Mucosa of rectum (tissue), 2 donors: ENCODE results near the gene MYH6.

Experiments used
- H3K27ac ChIP-seq, 2 donors: one replicate each; pipeline ENCODE4 v1.7.0; 2013; ENCODE audit warnings: inconsistent platforms in 2 of 2, low read depth in 2 of 2, low read length in 2 of 2
- H3K27me3 ChIP-seq, 2 donors: one replicate each; pipeline ENCODE4 v1.7.0; 2013; ENCODE audit warnings: low read length in 2 of 2; ENCODE audit not compliant: control insufficient read depth in 2 of 2, insufficient read depth in 2 of 2
- H3K36me3 ChIP-seq, 2 donors: one replicate each; pipeline ENCODE4 v1.7.0; 2013; ENCODE audit warnings: low read length in 2 of 2; ENCODE audit not compliant: control insufficient read depth in 2 of 2, insufficient read depth in 2 of 2
- H3K4me1 ChIP-seq, 2 donors: one replicate each; pipeline ENCODE4 v1.7.0; 2013; ENCODE audit warnings: low read length in 2 of 2, mild to moderate bottlenecking in 1 of 2; ENCODE audit not compliant: control insufficient read depth in 2 of 2, insufficient read depth in 2 of 2
- H3K4me3 ChIP-seq, 2 donors: one replicate each; pipeline ENCODE4 v1.7.0; 2013; ENCODE audit warnings: low read length in 2 of 2
- H3K9ac ChIP-seq, 2 donors: one replicate each; pipeline ENCODE4 v1.7.0; 2013; ENCODE audit warnings: low read length in 2 of 2, low read depth in 1 of 2, mild to moderate bottlenecking in 1 of 2
- H3K9me3 ChIP-seq, 2 donors: one replicate each; pipeline ENCODE4 v1.7.0; 2013; ENCODE audit warnings: low read length in 2 of 2; ENCODE audit not compliant: control insufficient read depth in 2 of 2
- donor health status: healthy.
- donor health status: Normal muscosa, but diverticular disease.

MYH6 gene

DNA sequence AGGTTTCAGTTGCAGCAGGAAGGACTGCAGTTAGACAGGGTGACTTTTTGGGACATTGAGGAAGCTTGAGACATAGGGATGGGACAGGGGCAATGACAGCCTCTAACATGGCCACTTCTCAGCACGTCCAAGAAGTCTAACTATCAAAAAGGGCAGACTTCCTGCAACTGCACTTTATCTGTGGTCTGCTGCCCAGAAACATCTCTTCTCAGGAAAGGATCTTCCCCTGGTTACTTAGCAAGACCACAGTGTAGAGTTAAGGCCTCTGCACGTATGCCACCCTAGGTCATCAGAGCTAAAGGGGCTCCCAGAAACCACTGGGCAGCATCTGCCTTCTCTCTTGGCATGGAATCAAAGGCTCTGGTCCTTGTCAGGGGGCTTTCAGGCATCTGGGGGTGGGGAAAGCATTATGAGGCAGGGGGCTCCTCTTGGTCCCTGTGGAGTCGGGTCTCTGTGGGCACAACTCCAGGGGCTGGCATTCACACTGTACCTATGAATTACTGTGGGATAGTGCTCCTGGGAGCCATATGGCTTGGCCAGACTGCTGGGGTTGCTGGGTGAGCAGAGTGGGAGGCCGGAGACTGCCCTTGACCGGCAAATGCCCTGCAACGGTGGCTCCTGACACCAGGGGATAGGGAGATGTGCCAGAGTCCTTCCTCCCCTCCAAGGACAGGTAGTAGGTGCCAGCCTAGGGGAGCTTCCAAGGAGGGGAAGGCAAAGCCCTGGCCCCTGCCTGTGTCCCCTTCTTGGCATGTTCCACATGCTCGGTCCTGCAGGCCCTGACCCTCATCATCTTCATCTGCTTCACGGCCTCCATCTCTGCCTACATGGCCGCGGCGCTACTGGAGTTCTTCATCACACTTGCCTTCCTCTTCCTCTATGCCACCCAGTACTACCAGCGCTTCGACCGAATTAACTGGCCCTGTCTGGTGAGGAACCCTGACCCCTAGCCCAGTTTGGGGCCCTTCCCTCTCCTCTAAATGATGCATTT is 30.2 kb downstream of the MYH6 start:
- H3K27me3 ChIP-seq = peaks cover 0 to 3% of the 10 kb centered on the region in 2 donors
- no peak overlapping the region for H3K9ac ChIP-seq
- no peaks in the 10 kb centered on the region for H3K36me3 ChIP-seq
- H3K9me3 ChIP-seq = no peaks in the 10 kb centered on the region
- peaks cover 0 to 4% of the 10 kb centered on the region in 2 donors for H3K4me1 ChIP-seq
- H3K27ac ChIP-seq = no peak overlapping the region
- no peak overlapping the region for H3K4me3 ChIP-seq

- peaks cover 0 to 3% of the 10 kb centered on the region in 2 donors for H3K27me3 ChIP-seq
- H3K9ac ChIP-seq = no peak overlapping the region
- H3K9me3 ChIP-seq = no peaks in the 10 kb centered on the region
- no peak overlapping the region for H3K4me3 ChIP-seq
- no peaks in the 10 kb centered on the region for H3K36me3 ChIP-seq
- peaks cover 0 to 4% of the 10 kb centered on the region in 2 donors for H3K4me1 ChIP-seq
- H3K27ac ChIP-seq = no peak overlapping the region
These were observed 30.9 kb downstream of the MYH6 start for GRCh38 chr14:23377198-23377550.

DNA sequence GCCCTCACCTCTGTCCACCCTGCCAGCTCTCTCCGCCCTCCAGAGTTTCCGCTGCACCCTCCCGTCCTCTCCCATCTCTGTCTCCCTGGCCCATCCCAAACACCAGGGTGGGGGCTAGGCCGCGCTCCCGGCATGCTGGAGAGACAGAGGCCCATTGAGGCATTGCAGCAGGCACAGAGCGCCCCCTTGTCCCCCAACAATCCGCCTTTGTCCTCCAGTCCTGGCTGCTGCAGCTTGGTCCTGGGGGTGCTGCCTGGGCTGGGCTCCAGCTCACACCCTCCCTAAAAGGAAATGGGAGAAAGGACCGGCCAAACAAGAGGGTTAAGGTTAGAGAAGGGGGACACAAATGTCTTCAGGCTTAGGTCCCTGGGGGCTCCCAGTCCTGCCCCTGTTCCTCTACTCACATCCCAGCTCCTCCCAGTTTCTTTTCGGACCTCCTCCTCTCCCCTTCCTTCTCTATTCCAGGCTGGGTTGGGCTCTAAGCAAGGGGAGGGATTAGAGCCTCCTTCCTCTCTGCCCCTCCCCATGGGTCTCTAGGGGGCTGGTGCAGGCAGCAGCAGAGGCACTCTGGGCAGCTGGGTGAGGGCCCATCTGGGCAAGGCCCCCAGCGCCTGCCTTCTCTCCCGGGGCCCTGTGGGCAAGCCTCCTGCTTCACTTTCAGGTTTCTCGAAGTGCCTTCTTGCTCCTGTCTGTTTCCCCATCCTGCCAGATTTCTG is 31.4 kb downstream of the MYH6 start, which contains the start of gene CMTM5:
CMTM5 (plus strand) TSS at position 565 of the 716 bp plus-strand sequence. CDS start 206 bp downstream, outside the sequence.
- Histone ChIP-seq H3K27ac (no peak within 1 kb of the TSS), H3K9ac (no peak within 1 kb of the TSS), H3K9me3 (no peaks in the 10 kb centered on the region), H3K27me3 (peaks cover 0 to 3% of the 10 kb centered on the region in 2 donors), H3K4me1 (peaks cover 0 to 4% of the 10 kb centered on the region in 2 donors), H3K4me3 (no peak within 1 kb of the TSS), H3K36me3 (no peaks in the 10 kb centered on the region)

DNA sequence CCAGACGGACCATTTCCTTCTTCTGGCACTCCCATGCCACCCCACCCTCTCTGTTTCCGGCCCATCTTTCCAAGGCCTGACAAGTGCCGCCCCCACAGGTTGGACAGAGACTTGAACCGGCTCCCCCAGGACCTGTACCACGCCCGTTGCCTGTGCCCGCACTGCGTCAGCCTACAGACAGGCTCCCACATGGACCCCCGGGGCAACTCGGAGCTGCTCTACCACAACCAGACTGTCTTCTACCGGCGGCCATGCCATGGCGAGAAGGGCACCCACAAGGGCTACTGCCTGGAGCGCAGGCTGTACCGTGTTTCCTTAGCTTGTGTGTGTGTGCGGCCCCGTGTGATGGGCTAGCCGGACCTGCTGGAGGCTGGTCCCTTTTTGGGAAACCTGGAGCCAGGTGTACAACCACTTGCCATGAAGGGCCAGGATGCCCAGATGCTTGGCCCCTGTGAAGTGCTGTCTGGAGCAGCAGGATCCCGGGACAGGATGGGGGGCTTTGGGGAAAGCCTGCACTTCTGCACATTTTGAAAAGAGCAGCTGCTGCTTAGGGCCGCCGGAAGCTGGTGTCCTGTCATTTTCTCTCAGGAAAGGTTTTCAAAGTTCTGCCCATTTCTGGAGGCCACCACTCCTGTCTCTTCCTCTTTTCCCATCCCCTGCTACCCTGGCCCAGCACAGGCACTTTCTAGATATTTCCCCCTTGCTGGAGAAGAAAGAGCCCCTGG is 32.4 kb downstream of the MYH6 start:
- Histone ChIP-seq H3K27me3 (peaks cover 0 to 3% of the 10 kb centered on the region in 2 donors), H3K36me3 (no peaks in the 10 kb centered on the region), H3K4me1 (peaks cover 0 to 4% of the 10 kb centered on the region in 2 donors), H3K9me3 (no peaks in the 10 kb centered on the region), H3K9ac (no peak overlapping the region), H3K4me3 (no peak overlapping the region), H3K27ac (no peak overlapping the region)

GRCh38 chr14:23373041-23373440 is 35.0 kb downstream of the MYH6 start:
- Histone ChIP-seq H3K4me3 (no peak overlapping the region), H3K27ac (no peak overlapping the region), H3K9ac (no peak overlapping the region), H3K9me3 (no peaks in the 10 kb centered on the region), H3K4me1 (no peaks in the 10 kb centered on the region), H3K27me3 (peaks cover 0 to 4% of the 10 kb centered on the region in 2 donors), H3K36me3 (no peaks in the 10 kb centered on the region)

DNA sequence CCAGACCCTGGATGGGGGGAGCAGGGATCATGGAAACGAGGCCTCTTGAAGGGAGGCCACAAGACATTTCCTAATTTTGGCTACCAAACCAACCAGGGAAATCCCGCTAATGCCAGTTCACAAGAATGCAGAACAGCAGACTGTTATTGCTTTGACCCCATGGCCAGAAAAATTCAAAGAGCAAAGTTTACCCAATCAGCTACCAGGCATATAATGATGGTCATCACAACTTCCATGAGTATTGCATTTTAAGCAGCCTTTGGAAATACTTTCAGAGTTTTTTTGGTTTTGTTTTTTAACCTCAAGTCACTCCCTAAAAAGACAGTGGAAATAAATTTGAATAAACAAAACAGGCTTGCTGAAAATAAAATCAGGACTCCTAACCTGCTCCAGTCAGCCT is 35.6 kb downstream of the MYH6 start, which contains the start of gene IL25:
IL25 (plus strand) TSS at position 301 of the 400 bp plus-strand sequence.
- Histone ChIP-seq H3K9ac (no peak within 1 kb of the TSS), H3K27me3 (peaks cover 0 to 6% of the 10 kb centered on the region in 2 donors), H3K4me3 (no peak within 1 kb of the TSS), H3K9me3 (no peaks in the 10 kb centered on the region), H3K4me1 (no peaks in the 10 kb centered on the region), H3K36me3 (no peaks in the 10 kb centered on the region), H3K27ac (no peak within 1 kb of the TSS)

DNA sequence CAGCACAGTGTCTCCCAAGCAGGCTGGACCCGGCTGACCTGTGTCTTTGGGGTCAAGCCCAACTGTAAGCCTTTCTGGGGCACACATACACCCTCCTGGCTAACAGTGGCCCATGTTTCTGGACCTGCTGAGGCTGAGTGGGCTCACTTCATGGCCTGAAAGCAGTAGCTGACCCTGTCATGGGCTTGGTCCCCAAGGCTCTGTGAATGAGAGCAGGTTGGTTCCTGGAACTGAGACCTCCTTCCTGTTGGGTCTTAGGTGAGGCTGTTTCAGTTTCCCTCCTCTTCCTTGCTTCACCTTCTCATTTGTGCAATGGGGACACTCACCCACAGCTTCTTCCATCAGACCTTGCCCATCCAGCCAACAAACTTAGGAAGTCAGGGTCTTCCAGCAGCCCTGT is 36.2 kb downstream of the MYH6 start:
- Histone ChIP-seq H3K27me3 (peaks cover under 1 to 7% of the 10 kb centered on the region in 2 donors), H3K9ac (no peak overlapping the region), H3K9me3 (no peaks in the 10 kb centered on the region), H3K36me3 (no peaks in the 10 kb centered on the region), H3K4me3 (no peak overlapping the region), H3K27ac (no peak overlapping the region), H3K4me1 (no peaks in the 10 kb centered on the region)

DNA sequence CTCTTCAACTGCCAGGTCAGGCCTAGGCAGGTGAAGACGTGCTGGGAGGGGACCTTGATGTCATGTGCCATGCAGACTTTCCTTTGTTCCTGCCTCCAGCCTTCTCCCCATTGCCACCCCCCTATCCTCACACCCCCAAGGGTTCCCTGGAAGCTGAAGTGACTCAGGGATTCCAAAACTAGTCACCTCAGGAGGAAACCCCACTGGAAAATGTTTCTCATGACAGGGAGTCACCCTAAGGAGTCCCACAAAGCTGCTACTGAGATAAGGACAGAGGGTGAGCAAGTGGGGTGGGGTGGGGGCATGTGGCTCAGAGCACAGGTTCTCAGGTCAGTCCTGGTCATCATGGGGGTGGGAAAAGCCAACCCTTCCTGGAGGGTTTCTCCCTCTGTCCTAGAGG is 37.9 kb downstream of the MYH6 start:
- Histone ChIP-seq H3K4me1 (no peaks in the 10 kb centered on the region), H3K9me3 (no peaks in the 10 kb centered on the region), H3K36me3 (no peaks in the 10 kb centered on the region)

GRCh38 chr14:23366426-23366921 is 41.6 kb downstream of the MYH6 start:
- Histone ChIP-seq H3K36me3 (no peaks in the 10 kb centered on the region), H3K9me3 (no peaks in the 10 kb centered on the region), H3K4me3 (no peak overlapping the region), H3K9ac (peak overlapping the region in 1 of 2 donors; percentile 26), H3K4me1 (no peaks in the 10 kb centered on the region), H3K27me3 (peaks cover 8 to 24% of the 10 kb centered on the region in 2 donors), H3K27ac (peak overlapping the region; percentile 21 to 85)

More for the DNA sequence above, 37.9 kb downstream of the MYH6 start:
- H3K27me3 ChIP-seq = peaks cover 2 to 9% of the 10 kb centered on the region in 2 donors
- no peak overlapping the region for H3K4me3 ChIP-seq
- H3K27ac ChIP-seq = no peak overlapping the region
- no peak overlapping the region for H3K9ac ChIP-seq
